Trophoblast cell (in vitro differentiated cells and primary cell): ENCODE results near the gene RPTOR.

Experiments
- DNase-seq, 2 donors: peaks; one replicate each; pipeline ENCODE4 v3.0.0-alpha.2; 2016
- H2AFZ ChIP-seq: 2 replicates; pipeline ENCODE4 v1.6.1; 2013; ENCODE audit warnings: low read length, moderate library complexity, mild to moderate bottlenecking; ENCODE audit not compliant: insufficient read depth, poor library complexity
- H2AK5ac ChIP-seq: 2 replicates; pipeline ENCODE4 v1.6.1; 2013; ENCODE audit warnings: mild to moderate bottlenecking, low read length
- H2BK120ac ChIP-seq: 2 replicates; pipeline ENCODE4 v1.6.1; 2013; ENCODE audit warnings: low read length, mild to moderate bottlenecking, moderate library complexity; ENCODE audit not compliant: insufficient read depth, poor library complexity
- H2BK12ac ChIP-seq: 2 replicates; pipeline ENCODE4 v1.6.1; 2013; ENCODE audit warnings: mild to moderate bottlenecking, low read length, moderate library complexity
- H2BK5ac ChIP-seq: 2 replicates; pipeline ENCODE4 v1.6.1; 2013; ENCODE audit warnings: low read length, low read depth, moderate library complexity, mild to moderate bottlenecking; ENCODE audit not compliant: poor library complexity
- H3K14ac ChIP-seq: 2 replicates; pipeline ENCODE4 v1.6.1; 2013; ENCODE audit warnings: mild to moderate bottlenecking, low read length
- H3K18ac ChIP-seq: 2 replicates; pipeline ENCODE4 v1.6.1; 2013; ENCODE audit warnings: mild to moderate bottlenecking, low read length
- H3K23ac ChIP-seq: 2 replicates; pipeline ENCODE4 v1.6.1; 2013; ENCODE audit warnings: low read length
- H3K27ac ChIP-seq: 2 replicates; pipeline ENCODE4 v1.5.1; 2013; ENCODE audit warnings: low read depth, mild to moderate bottlenecking, inconsistent platforms, low read length, moderate library complexity
- H3K27me3 ChIP-seq: 2 replicates; pipeline ENCODE4 v1.6.1; 2013; ENCODE audit warnings: inconsistent platforms, mild to moderate bottlenecking, low read length, moderate library complexity; ENCODE audit not compliant: insufficient read depth
- H3K36me3 ChIP-seq, 2 experiments: 1 replicate in 1 of 2; 2 replicates in 1 of 2; pipeline ENCODE4 v1.6.1; 2013; ENCODE audit warnings: low read length in 2 of 2, mild to moderate bottlenecking in 2 of 2, moderate library complexity in 1 of 2; ENCODE audit not compliant: insufficient read depth in 2 of 2, control insufficient read depth in 1 of 2
- H3K4ac ChIP-seq: 2 replicates; pipeline ENCODE4 v1.6.1; 2013; ENCODE audit warnings: low read depth, mild to moderate bottlenecking, low read length, moderate library complexity
- H3K4me1 ChIP-seq, 2 experiments: 1 replicate in 1 of 2; 2 replicates in 1 of 2; pipeline ENCODE4 v1.6.1; 2013; ENCODE audit warnings: low read length in 2 of 2, mild to moderate bottlenecking in 2 of 2, moderate library complexity in 1 of 2; ENCODE audit not compliant: insufficient read depth in 2 of 2, control insufficient read depth in 1 of 2
- H3K4me2 ChIP-seq: 2 replicates; pipeline ENCODE4 v1.6.1; 2013; ENCODE audit warnings: inconsistent platforms, mild to moderate bottlenecking, low read length, moderate library complexity
- H3K4me3 ChIP-seq: 2 replicates; pipeline ENCODE4 v1.5.1; 2013; ENCODE audit warnings: mild to moderate bottlenecking, low read depth, low read length, inconsistent platforms
- H3K79me1 ChIP-seq: one replicate; pipeline ENCODE4 v1.6.1; 2013; ENCODE audit warnings: low read length
- H3K79me2 ChIP-seq: 2 replicates; pipeline ENCODE4 v1.6.1; 2013; ENCODE audit warnings: low read length, mild to moderate bottlenecking; ENCODE audit not compliant: control insufficient read depth, insufficient read depth, poor library complexity
- H3K9ac ChIP-seq: 2 replicates; pipeline ENCODE4 v1.6.1; 2013; ENCODE audit warnings: mild to moderate bottlenecking, low read length
- H3K9me3 ChIP-seq: 2 replicates; pipeline ENCODE4 v1.6.1; 2013; ENCODE audit warnings: low read depth, mild to moderate bottlenecking, control low read depth, inconsistent platforms, low read length; ENCODE audit not compliant: insufficient read depth
- H4K12ac ChIP-seq: 2 replicates; pipeline ENCODE4 v1.6.1; 2013; ENCODE audit warnings: low read depth, mild to moderate bottlenecking, low read length, moderate library complexity
- H4K8ac ChIP-seq: 2 replicates; pipeline ENCODE4 v1.6.1; 2013; ENCODE audit warnings: low read depth, mild to moderate bottlenecking, low read length, moderate library complexity
- H4K91ac ChIP-seq: one replicate; pipeline ENCODE4 v1.6.1; 2013; ENCODE audit warnings: low read depth, mild to moderate bottlenecking, low read length, moderate library complexity
- WGBS: extraction: QIAGEN DNeasy Blood & Tissue Kit; methylation state at CpG from one replicate; pipeline ENCODE4 v1.1.7; 2013; ENCODE audit warnings: missing lambda C conversion rate; ENCODE audit not compliant: insufficient read length, insufficient coverage; ENCODE audit errors: extremely low coverage; 5-methylcytosine and 5-hydroxymethylcytosine counted together

RPTOR gene

GRCh38 chr17:80662557-80662956, 117.9 kb downstream of the RPTOR start:
- no CpG with 5 or more reads among the region's 6 CpGs for WGBS
- no peak overlapping the region for H3K23ac ChIP-seq
- no peak overlapping the region for H4K91ac ChIP-seq
- no peaks in the 10 kb centered on the region for H3K27me3 ChIP-seq
- no peak overlapping the region for H3K4me3 ChIP-seq
- H3K79me2 ChIP-seq, result no peaks in the 10 kb centered on the region
- H2BK5ac ChIP-seq, result no peak overlapping the region
- H3K4me1 ChIP-seq, result peaks cover 0 to 3% of the 10 kb centered on the region in 2 experiments
- no peak overlapping the region for H3K4ac ChIP-seq
- no peak overlapping the region for H2AK5ac ChIP-seq
- no peak overlapping the region for H4K8ac ChIP-seq
- H3K9ac ChIP-seq, result no peak overlapping the region
- no peak overlapping the region for H2BK12ac ChIP-seq
- H3K9me3 ChIP-seq, result peaks cover 2% of the 10 kb centered on the region
- no peak overlapping the region for H4K12ac ChIP-seq
- H2AFZ ChIP-seq, result no peak overlapping the region
- no peak overlapping the region for H3K14ac ChIP-seq
- no peak overlapping the region for H3K4me2 ChIP-seq
- no peak for DNase-seq
- no peaks in the 10 kb centered on the region for H3K79me1 ChIP-seq
- no peak overlapping the region for H3K27ac ChIP-seq
- no peak overlapping the region for H3K18ac ChIP-seq
- no peaks in the 10 kb centered on the region for H3K36me3 ChIP-seq
- H2BK120ac ChIP-seq, result no peak overlapping the region

GRCh38 chr17:80663781-80664206, 119.2 kb downstream of the RPTOR start:
- H3K4me2 ChIP-seq, result no peak overlapping the region
- H3K79me2 ChIP-seq, result peaks cover under 1% of the 10 kb centered on the region
- WGBS, result no CpG with 5 or more reads among the region's 11 CpGs
- no peak overlapping the region for H2BK12ac ChIP-seq
- peaks cover 2 to 4% of the 10 kb centered on the region in 2 experiments for H3K4me1 ChIP-seq
- H2AK5ac ChIP-seq, result no peak overlapping the region
- H3K4ac ChIP-seq, result no peak overlapping the region
- H3K4me3 ChIP-seq, result no peak overlapping the region
- no peak overlapping the region for H3K18ac ChIP-seq
- no peak for DNase-seq
- H3K27ac ChIP-seq, result no peak overlapping the region
- no peak overlapping the region for H4K12ac ChIP-seq
- H3K14ac ChIP-seq, result no peak overlapping the region
- H4K8ac ChIP-seq, result no peak overlapping the region
- H4K91ac ChIP-seq, result no peak overlapping the region
- no peak overlapping the region for H3K9ac ChIP-seq
- peaks cover 2% of the 10 kb centered on the region for H3K9me3 ChIP-seq
- no peak overlapping the region for H3K23ac ChIP-seq
- no peak overlapping the region for H2AFZ ChIP-seq
- H3K36me3 ChIP-seq, result no peaks in the 10 kb centered on the region
- no peaks in the 10 kb centered on the region for H3K27me3 ChIP-seq
- no peaks in the 10 kb centered on the region for H3K79me1 ChIP-seq
- no peak overlapping the region for H2BK120ac ChIP-seq
- no peak overlapping the region for H2BK5ac ChIP-seq

- H3K23ac ChIP-seq, result no peak overlapping the region
- H3K79me1 ChIP-seq, result no peaks in the 10 kb centered on the region
- H3K4me1 ChIP-seq, result peaks cover 2 to 5% of the 10 kb centered on the region in 2 experiments
- no peak overlapping the region for H2BK5ac ChIP-seq
- H3K27me3 ChIP-seq, result no peaks in the 10 kb centered on the region
- peaks cover 2% of the 10 kb centered on the region for H3K79me2 ChIP-seq
- H2AK5ac ChIP-seq, result no peak overlapping the region
- H3K4ac ChIP-seq, result no peak overlapping the region
- H2BK120ac ChIP-seq, result no peak overlapping the region
- H3K14ac ChIP-seq, result no peak overlapping the region
- no peak overlapping the region for H3K27ac ChIP-seq
- H3K9ac ChIP-seq, result no peak overlapping the region
- no peak overlapping the region for H3K18ac ChIP-seq
- no CpG with 5 or more reads among the region's 7 CpGs for WGBS
- H3K9me3 ChIP-seq, result peaks cover 2% of the 10 kb centered on the region
- H3K4me3 ChIP-seq, result no peak overlapping the region
- no peak overlapping the region for H2AFZ ChIP-seq
- no peaks in the 10 kb centered on the region for H3K36me3 ChIP-seq
- no peak overlapping the region for H4K12ac ChIP-seq
- H3K4me2 ChIP-seq, result no peak overlapping the region
- H2BK12ac ChIP-seq, result no peak overlapping the region
- no peak for DNase-seq
- H4K8ac ChIP-seq, result no peak overlapping the region
- H4K91ac ChIP-seq, result no peak overlapping the region
Observed at GRCh38 chr17:80664217-80664790, 119.7 kb downstream of the RPTOR start.

GRCh38 chr17:80665792-80666191, 121.2 kb downstream of the RPTOR start:
- no peaks in the 10 kb centered on the region for H3K79me1 ChIP-seq
- H2BK5ac ChIP-seq, result no peak overlapping the region
- H3K9me3 ChIP-seq, result no peaks in the 10 kb centered on the region
- H3K4ac ChIP-seq, result no peak overlapping the region
- no peak overlapping the region for H3K14ac ChIP-seq
- H3K27ac ChIP-seq, result no peak overlapping the region
- peak; percentile 63 to 84 for DNase-seq
- no peak overlapping the region for H2AFZ ChIP-seq
- H4K91ac ChIP-seq, result no peak overlapping the region
- H3K4me3 ChIP-seq, result no peak overlapping the region
- no peak overlapping the region for H3K23ac ChIP-seq
- no peak overlapping the region for H3K18ac ChIP-seq
- H3K4me2 ChIP-seq, result no peak overlapping the region
- H4K12ac ChIP-seq, result no peak overlapping the region
- H3K36me3 ChIP-seq, result no peaks in the 10 kb centered on the region
- H3K4me1 ChIP-seq, result peaks cover 2 to 5% of the 10 kb centered on the region in 2 experiments
- no peak overlapping the region for H2BK12ac ChIP-seq
- H2BK120ac ChIP-seq, result no peak overlapping the region
- H3K79me2 ChIP-seq, result peaks cover 2% of the 10 kb centered on the region
- no peak overlapping the region for H2AK5ac ChIP-seq
- WGBS, result no CpG with 5 or more reads among the region's 11 CpGs
- H3K9ac ChIP-seq, result no peak overlapping the region
- H4K8ac ChIP-seq, result no peak overlapping the region
- no peaks in the 10 kb centered on the region for H3K27me3 ChIP-seq
